HFFc6 (cell line): ENCODE measurements around the gene GAS1. TPM values are rescaled to one million over a fixed set of nuclear protein-coding genes. Genes with fewer than 3 reads are reported as not detected.

Source experiments
- DNase-seq: peaks from one replicate; pipeline ENCODE4 v3.0.0-alpha.2; 2018
- H3K27ac Mint-ChIP-seq: 2 replicates; pipeline ENCODE4 v1.8.0; 2020; ENCODE audit warnings: mild to moderate bottlenecking, mixed read lengths
- H3K27me3 Mint-ChIP-seq: 2 replicates; pipeline ENCODE4 v1.8.0; 2021; ENCODE audit warnings: mild to moderate bottlenecking, moderate library complexity, mixed read lengths; ENCODE audit not compliant: insufficient read depth
- H3K36me3 Mint-ChIP-seq: 2 replicates; pipeline ENCODE4 v1.8.0; 2021; ENCODE audit warnings: low read depth, mixed read lengths
- H3K4me1 Mint-ChIP-seq: 2 replicates; pipeline ENCODE4 v1.8.0; 2020; ENCODE audit warnings: low read depth, mixed read lengths
- H3K4me3 Mint-ChIP-seq: 2 replicates; pipeline ENCODE4 v1.8.0; 2020; ENCODE audit warnings: mild to moderate bottlenecking, moderate library complexity, mixed read lengths
- H3K9me3 Mint-ChIP-seq: 2 replicates; pipeline ENCODE4 v1.8.0; 2020; ENCODE audit warnings: mild to moderate bottlenecking, mixed read lengths
- total RNA-seq, 6 experiments: library from RNA; stranded (reverse); fragmentation: NEBNext Ultra II Directional; extraction: Animal tissue kit (Norgen Biotek cat#: 25700); gene quantifications; 2 replicates in 1 of 6; 3 replicates in 5 of 6; pipeline ENCODE4 v1.2.3, GENCODE V29; 2021
- TF ChIP-seq, protein P1 (sequence below): fragments of 200-600 bp; sonication (generic); IDR thresholded peaks from 2 replicates; pipeline ENCODE4 v1.5.0; 2021; ENCODE audit warnings: antibody characterized with exemption, mild to moderate bottlenecking

The GAS1 gene
- total RNA-seq, 6 experiments from 2014 or later, result 5.4 to 8.1 (median 7.4) TPM

DNA sequence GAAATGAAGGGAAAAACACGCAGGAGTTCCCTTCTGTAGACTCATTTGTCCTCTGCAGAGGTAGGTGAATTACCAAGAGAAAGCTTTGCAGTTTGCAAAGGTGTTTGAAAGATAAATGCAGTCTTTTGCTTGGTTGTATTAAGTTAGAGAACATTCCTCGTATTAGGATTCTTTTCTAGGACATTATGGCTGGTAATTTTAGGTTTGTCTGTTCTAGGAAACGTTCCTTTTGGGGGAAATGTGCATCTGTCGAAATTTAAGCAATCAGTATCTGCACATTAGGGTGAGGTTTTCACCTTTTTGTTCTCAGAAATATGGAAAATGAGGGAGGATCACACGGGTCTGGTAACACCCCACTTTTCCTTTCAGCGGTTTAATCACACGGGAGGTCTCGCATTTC, 45.1 kb downstream of the GAS1 start:
- Mint-ChIP-seq H3K4me3 (no peak overlapping the region), H3K4me1 (no peaks in the 10 kb centered on the region), H3K36me3 (no peaks in the 10 kb centered on the region), H3K9me3 (no peaks in the 10 kb centered on the region), H3K27ac (no peak overlapping the region), H3K27me3 (peaks cover 5% of the 10 kb centered on the region; the same call in 1 of the 2 replicates)
- no peak for DNase-seq
- TF ChIP-seq, protein P1, sequence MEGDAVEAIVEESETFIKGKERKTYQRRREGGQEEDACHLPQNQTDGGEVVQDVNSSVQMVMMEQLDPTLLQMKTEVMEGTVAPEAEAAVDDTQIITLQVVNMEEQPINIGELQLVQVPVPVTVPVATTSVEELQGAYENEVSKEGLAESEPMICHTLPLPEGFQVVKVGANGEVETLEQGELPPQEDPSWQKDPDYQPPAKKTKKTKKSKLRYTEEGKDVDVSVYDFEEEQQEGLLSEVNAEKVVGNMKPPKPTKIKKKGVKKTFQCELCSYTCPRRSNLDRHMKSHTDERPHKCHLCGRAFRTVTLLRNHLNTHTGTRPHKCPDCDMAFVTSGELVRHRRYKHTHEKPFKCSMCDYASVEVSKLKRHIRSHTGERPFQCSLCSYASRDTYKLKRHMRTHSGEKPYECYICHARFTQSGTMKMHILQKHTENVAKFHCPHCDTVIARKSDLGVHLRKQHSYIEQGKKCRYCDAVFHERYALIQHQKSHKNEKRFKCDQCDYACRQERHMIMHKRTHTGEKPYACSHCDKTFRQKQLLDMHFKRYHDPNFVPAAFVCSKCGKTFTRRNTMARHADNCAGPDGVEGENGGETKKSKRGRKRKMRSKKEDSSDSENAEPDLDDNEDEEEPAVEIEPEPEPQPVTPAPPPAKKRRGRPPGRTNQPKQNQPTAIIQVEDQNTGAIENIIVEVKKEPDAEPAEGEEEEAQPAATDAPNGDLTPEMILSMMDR, result no peak

DNA sequence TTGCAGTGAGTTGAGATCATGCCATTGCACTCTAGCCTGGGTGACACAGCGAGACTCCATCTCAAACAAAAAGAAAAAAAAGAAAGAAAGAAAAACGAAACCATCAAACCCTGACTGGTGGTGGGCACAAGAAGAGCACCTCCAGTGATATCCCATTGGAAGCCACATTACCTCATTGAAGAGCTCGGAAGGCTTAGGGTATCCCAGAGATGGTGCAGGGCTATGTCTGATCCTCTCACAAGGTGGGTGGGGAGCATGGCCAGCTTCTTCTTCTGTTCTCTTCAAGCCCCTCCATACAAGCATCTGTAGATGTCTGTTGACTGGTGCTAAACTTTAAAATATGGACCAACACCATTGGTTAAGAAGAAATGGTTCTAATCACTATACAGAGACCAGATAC, 45.8 kb downstream of the GAS1 start:
- Mint-ChIP-seq H3K27me3 (peaks cover 5% of the 10 kb centered on the region; the same call in 1 of the 2 replicates), H3K9me3 (no peaks in the 10 kb centered on the region), H3K36me3 (no peaks in the 10 kb centered on the region), H3K4me1 (no peaks in the 10 kb centered on the region), H3K27ac (no peak overlapping the region), H3K4me3 (no peak overlapping the region)
- TF ChIP-seq, protein P1, result no peak
- DNase-seq, result no peak
